ENCODE measurements around the gene NCBP2. TPM values are rescaled to one million over a fixed set of nuclear protein-coding genes. Genes with fewer than 3 reads are reported as not detected.

The NCBP2 gene
- total RNA-seq, 1 experiment from 2014 or later, result 120 TPM

DNA sequence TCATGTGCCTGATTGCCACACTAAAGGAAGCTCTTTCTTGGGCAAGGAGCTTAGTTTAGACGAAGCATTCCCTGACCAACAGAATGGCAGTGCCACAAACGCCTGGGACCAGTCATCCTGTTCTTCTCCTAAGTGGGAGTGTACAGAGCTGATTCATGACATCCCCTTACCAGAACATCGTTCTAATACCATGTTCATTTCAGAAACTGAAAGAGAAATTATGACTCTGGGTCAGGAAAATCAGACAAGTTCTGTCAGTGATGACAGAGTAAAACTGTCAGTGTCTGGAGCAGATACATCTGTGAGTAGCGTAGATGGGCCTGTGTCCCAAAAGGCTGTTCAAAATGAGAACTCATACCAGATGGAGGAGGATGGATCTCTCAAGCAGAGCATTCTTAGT lies 56.2 kb downstream of the NCBP2 start:
- Histone ChIP-seq H3K27ac (ENCODE audit: insufficient read length, low read depth, low read length) (no peak overlapping the region), H3K4me2 (ENCODE audit: insufficient read depth, insufficient read length, low read length) (no peak overlapping the region), H3K14ac (ENCODE audit: insufficient read depth, low read length) (no peak overlapping the region), H2AK5ac (ENCODE audit: insufficient read length, low read length) (no peak overlapping the region), H3K27me3 (ENCODE audit: insufficient read depth, low read length) (no peaks in the 10 kb centered on the region), H3K4ac (ENCODE audit: low read depth, low read length) (no peak overlapping the region), H2BK120ac (ENCODE audit: low read depth, low read length, poor library complexity, severe bottlenecking) (no peak overlapping the region), H4K5ac (ENCODE audit: insufficient read length, low read depth, low read length) (no peak overlapping the region), H2BK12ac (ENCODE audit: insufficient read length, low read depth, low read length) (no peak overlapping the region), H3K9ac (ENCODE audit: extremely low read depth, insufficient read length, low read length) (no peak overlapping the region), H3K79me2 (ENCODE audit: insufficient read depth, low read length) (no peaks in the 10 kb centered on the region), H3K56ac (ENCODE audit: insufficient read length, low read depth, low read length) (no peak overlapping the region), H4K20me1 (ENCODE audit: control insufficient read depth, insufficient read depth, insufficient read length) (no peaks in the 10 kb centered on the region), H3K23me2 (ENCODE audit: insufficient read length, low read depth, low read length, poor library complexity, severe bottlenecking) (no peaks in the 10 kb centered on the region), H3K79me1 (ENCODE audit: insufficient read depth, low read depth, low read length, poor library complexity, severe bottlenecking) (no peaks in the 10 kb centered on the region), H3T11ph (ENCODE audit: low read length) (no peak overlapping the region), H3K9me3 (ENCODE audit: control insufficient read depth, low read depth, low read length) (no peaks in the 10 kb centered on the region), H3K18ac (ENCODE audit: insufficient read length, low read depth, low read length) (no peak overlapping the region), H3K23ac (ENCODE audit: insufficient read length, low read depth, low read length) (no peak overlapping the region), H2AFZ (ENCODE audit: low read length) (no peak overlapping the region), H4K8ac (replicated peaks; ENCODE audit: insufficient read length, low read depth, low read length) (no peak overlapping the region), H2BK20ac (ENCODE audit: low read depth, low read length, poor library complexity, severe bottlenecking) (no peak overlapping the region), H2BK5ac (ENCODE audit: insufficient read length, low read length) (no peak overlapping the region), H3K4me1 (ENCODE audit: insufficient read depth, low read length) (no peaks in the 10 kb centered on the region), H2BK15ac (ENCODE audit: low read depth, low read length) (no peak overlapping the region), H4K91ac (ENCODE audit: insufficient read length, low read depth, low read length) (no peak overlapping the region)
- no CpG with 5 or more reads among the region's 4 CpGs for WGBS (ENCODE audit: extremely low coverage, insufficient read length, low lambda C conversion rate)
- Mint-ChIP-seq H3K4me3 (no peak overlapping the region), H3K27ac (no peak overlapping the region), H3K27me3 (ENCODE audit: low read depth) (no peaks in the 10 kb centered on the region), H3K4me1 (no peaks in the 10 kb centered on the region), H3K36me3 (ENCODE audit: insufficient read depth in 1 of 3, low read depth in 3 of 3) (peaks cover 0 to 24% (median 7%) of the 10 kb centered on the region in 3 experiments; a peak in 5 of 7 replicates), H3K9me3 (no peaks in the 10 kb centered on the region)
- TF ChIP-seq, protein P1, sequence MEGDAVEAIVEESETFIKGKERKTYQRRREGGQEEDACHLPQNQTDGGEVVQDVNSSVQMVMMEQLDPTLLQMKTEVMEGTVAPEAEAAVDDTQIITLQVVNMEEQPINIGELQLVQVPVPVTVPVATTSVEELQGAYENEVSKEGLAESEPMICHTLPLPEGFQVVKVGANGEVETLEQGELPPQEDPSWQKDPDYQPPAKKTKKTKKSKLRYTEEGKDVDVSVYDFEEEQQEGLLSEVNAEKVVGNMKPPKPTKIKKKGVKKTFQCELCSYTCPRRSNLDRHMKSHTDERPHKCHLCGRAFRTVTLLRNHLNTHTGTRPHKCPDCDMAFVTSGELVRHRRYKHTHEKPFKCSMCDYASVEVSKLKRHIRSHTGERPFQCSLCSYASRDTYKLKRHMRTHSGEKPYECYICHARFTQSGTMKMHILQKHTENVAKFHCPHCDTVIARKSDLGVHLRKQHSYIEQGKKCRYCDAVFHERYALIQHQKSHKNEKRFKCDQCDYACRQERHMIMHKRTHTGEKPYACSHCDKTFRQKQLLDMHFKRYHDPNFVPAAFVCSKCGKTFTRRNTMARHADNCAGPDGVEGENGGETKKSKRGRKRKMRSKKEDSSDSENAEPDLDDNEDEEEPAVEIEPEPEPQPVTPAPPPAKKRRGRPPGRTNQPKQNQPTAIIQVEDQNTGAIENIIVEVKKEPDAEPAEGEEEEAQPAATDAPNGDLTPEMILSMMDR (conservative IDR thresholded peaks at IDR 0.05), result no peak
- DNase-seq, result no peak

Other genes with a start within 250 kb of the NCBP2 start
- gene CEP19, start 230.3 kb downstream of the NCBP2 start, total RNA-seq (2021), result 1.2 and 1.3 TPM in 2 replicates
- 18.1 and 20.0 TPM in 2 replicates for gene PIGX, start 230.2 kb downstream of the NCBP2 start, total RNA-seq (2021)
- gene PAK2, start 202.7 kb downstream of the NCBP2 start, total RNA-seq (2021), result 60.8 and 65.7 TPM in 2 replicates
- 28.3 and 30.4 TPM in 2 replicates for gene SENP5, start 74.6 kb downstream of the NCBP2 start, total RNA-seq (2021)
- gene PIGZ, start 26.3 kb upstream of the NCBP2 start, total RNA-seq (2021), result 0.15 and 0.29 TPM in 2 replicates
- 8.8 and 9.2 TPM in 2 replicates for gene MELTF, start 87.3 kb upstream of the NCBP2 start, total RNA-seq (2021)